ENCODE measurements around the gene SERPINB4.

SERPINB4 gene

DNA sequence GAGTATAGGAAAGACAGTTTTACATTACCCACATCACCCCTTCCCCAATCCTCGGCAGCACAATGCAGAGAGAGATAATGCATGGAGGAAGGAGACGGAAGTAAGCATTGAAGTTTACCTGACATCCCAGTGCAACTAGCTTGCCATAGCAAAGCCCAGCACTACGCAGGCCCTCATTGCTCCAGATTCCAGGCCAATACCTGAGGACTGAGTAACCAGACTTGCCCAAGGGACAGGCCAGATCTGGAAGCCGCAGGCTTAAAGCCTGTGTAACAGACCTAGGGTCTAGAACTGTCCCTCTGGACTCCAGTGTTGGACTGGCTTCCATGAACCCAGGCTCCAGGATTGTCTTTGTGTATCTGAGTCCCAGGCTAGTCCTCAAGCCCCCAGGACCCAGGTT is 17.6 kb downstream of the SERPINB4 start:
- no peak for DNase-seq

- no peak for DNase-seq
Observed at GRCh38 chr18:63624863-63625262, 19.2 kb downstream of the SERPINB4 start.

DNA sequence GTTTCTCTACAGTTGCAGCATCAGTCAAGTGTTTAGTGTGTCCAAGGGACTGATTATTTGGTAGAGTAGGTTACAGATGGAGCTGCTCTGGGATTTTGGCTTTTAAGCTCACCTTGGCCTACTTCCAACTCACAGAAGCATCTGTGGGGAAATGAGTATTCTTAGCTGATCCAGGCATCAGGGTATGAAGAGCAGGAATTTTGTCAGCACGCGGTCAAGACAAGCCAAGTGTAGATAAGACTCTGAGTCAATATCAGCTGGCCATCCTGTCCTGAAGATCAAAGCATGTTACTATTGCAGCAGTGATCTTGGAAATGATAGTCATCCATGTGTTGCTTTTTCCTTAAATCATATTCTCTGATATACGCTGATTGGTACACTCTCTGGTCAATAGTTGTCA is 24.4 kb downstream of the SERPINB4 start:
- DNase-seq, result no peak

- DNase-seq, result no peak
Observed at GRCh38 chr18:63617915-63618234, 26.2 kb downstream of the SERPINB4 start.

GRCh38 chr18:63617049-63617914 is 26.8 kb downstream of the SERPINB4 start:
- DNase-seq, result no peak

GRCh38 chr18:63613420-63613819 is 30.6 kb downstream of the SERPINB4 start:
- no peak for DNase-seq

DNA sequence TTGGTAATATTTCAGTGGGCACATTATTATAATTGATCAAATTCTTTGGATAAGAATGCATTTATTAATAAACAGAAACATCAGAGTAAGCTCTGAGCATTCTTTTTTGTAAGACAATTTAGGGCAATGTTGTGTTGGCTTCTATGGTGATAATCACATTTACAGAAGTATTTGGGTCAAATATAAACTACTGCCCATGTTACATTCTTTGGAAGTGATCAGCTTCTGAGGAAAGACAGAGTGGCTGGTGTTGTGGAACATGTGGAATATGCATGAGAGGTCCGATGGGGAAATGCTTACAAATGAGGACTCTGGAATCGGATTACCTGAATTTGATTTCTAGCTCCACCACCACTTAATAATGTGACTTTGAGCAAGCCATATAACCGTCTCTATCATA is 37.5 kb downstream of the SERPINB4 start:
- DNase-seq, result no peak

DNA sequence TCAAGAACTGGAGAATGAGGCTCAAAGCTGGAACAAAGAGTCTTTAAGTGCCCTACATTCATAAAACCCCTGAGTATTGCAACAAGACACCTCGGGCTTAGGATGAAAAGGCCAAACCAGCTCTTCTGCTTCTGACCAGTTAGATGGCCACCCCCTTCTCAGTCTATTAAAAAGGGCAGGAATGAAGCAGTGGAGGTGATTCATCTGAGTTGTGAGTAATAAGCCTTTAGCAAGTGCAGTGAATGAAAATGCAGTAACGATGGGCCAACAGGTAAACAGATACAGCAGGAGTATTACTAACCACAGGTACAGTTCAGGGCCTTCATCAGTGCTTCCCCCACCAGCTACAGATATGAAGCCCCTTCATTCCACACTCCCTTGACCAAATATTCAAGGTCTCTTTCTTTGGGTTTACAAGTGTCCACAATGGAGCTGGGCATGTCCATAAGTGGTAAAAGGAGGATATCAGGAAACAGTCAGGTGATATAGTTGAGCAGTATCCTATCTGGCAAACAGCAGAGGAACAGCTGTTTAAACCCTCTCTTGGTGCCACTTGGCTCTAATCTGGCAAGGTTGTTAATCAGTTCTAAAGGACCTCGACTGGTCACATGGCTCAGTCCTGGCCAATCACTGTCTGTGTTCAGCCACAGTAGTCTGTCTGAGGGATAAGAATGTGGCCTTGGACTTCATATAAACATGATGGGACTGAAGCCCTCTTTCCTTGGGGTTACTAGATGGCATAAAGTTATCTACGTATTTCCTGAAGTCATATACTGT is 39.1 kb downstream of the SERPINB4 start:
- DNase-seq, result no peak

- no peak for DNase-seq
Observed at GRCh38 chr18:63603772-63604171, 40.3 kb downstream of the SERPINB4 start.

- DNase-seq, result no peak
Observed at GRCh38 chr18:63603355-63603754, 40.7 kb downstream of the SERPINB4 start.

GRCh38 chr18:63596964-63597363 is 47.1 kb downstream of the SERPINB4 start:
- no peak for DNase-seq

DNA sequence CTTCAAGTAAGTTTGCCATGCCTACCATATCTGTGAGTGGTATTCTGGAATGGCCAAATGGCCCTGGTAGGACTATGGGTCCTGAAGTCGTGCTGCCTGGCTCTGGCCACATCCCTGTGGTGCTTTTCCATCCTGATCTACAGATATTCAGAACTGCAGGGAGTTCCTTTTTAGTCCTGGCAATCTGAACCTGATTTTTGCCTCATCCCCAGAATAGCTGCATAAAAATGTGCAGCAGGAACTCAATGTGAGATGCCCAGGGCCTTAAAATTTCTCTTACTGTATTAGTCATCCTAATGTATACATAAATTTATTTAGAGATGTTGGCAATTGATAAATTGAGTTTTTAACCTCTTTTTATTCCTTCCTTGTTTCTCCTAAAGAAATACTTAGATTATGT is 51.6 kb downstream of the SERPINB4 start:
- DNase-seq, result no peak

DNA sequence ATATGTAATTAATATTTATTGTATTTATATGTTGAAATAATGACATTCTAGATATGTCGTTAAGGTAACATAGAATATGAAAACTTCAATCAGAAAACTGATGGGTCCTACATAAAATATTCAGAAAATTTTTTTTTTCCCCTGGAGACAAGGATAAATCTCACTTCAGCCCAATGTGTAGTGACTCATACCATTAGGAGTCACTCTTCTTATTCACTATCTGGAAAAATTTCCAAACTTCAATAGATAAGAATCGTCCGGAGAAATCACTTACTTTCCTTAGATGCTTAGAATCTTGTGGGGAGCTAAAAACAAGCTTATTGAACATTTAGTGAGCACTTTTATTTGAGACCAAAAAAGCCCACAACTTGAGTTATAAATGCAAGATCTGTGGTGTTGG is 52.3 kb downstream of the SERPINB4 start:
- no peak for DNase-seq

DNA sequence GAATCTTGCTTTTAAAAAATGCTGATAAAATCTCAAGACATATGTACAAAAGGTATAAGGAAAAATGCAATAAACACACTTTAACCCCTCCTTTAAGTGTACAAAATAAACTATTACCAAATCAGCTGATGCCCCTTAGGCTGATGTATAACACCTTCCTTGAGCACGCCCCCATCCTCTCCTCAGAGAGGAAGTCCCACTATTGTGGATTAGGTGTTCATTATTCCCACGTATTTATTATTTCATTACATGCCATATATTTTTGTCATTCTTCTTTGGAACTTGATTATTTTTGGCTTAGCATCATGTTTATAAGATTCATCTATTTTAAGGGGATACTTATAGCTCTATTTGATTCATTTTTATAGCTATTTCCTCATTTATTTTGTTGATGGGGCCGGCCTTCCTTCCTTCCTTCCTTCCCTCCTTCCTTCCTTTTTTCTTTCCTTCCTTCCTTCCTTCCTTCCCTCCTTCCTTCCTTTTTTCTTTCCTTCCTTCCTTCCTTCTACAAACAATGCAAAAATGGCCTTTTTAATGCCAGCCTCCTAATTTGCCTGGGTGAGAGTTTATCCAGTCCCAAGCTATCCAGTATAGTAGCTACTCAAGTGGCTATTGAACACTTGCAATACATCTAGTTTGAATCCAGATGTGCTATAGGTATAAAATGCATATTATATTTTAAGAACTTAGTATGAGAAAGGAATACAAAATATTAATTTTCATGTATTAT is 52.9 kb downstream of the SERPINB4 start:
- no peak for DNase-seq

- no peak for DNase-seq
Observed at GRCh38 chr18:63590373-63590772, 53.7 kb downstream of the SERPINB4 start.

GRCh38 chr18:63588909-63589308 is 55.1 kb downstream of the SERPINB4 start:
- no peak for DNase-seq

All from activated CD4-positive, alpha-beta T cell treated with anti-CD3 and anti-CD28 coated beads for 48 hours (primary cell).